Right lobe of liver (tissue), 4 donors: ENCODE measurements around the gene ABLIM2.

Experiments used
- CTCF ChIP-seq, 4 donors: fragments of 200-600 bp in 3 of 4; fragments of 450-650 bp in 1 of 4; IDR thresholded peaks; one replicate each; pipeline versions ENCODE4 v1.5.1 to v1.8.0; 2016 to 2022; ENCODE audit warnings: antibody characterized with exemption in 4 of 4, mild to moderate bottlenecking in 2 of 4
- POLR2A ChIP-seq: fragments of 450-650 bp; IDR thresholded peaks from one replicate; pipeline ENCODE4 v1.6.1; 2017; ENCODE audit warnings: antibody characterized with exemption, mild to moderate bottlenecking
- donor health status: DM: no; HTN: no; CAD: no.
- donor health status: DM: no; HTN: no; CAD: no.
- donor health status: DM: no; HTN: yes; CAD: no.

GRCh38 chr4:8152865-8153257, 5.8 kb downstream of the ABLIM2 start:
- no peak for TF ChIP-seq CTCF (IDR thresholded peaks at IDR 0.05)
- TF ChIP-seq POLR2A = no peak
